GM20000 (cell line): ENCODE measurements around the gene LRMDA.

ENCODE experiments used
- DNase-seq: peaks from one replicate; pipeline ENCODE4 v3.0.0; 2012; ENCODE audit warnings: low spot score
- CTCF ChIP-seq: IDR thresholded peaks from 2 replicates; pipeline ENCODE4 v1.5.1; 2012; ENCODE audit warnings: mild to moderate bottlenecking, control low read depth; ENCODE audit errors: extremely low read depth, missing control alignments

LRMDA gene

GRCh38 chr10:76428551-76429367, 997.3 kb downstream of the LRMDA start:
- no peak for DNase-seq
- no peak for TF ChIP-seq CTCF

GRCh38 chr10:76429368-76430060, 998.1 kb downstream of the LRMDA start:
- DNase-seq: no peak
- TF ChIP-seq CTCF: no peak

- no peak for TF ChIP-seq CTCF
Observed at GRCh38 chr10:76430061-76430645, 998.7 kb downstream of the LRMDA start.

GRCh38 chr10:76432016-76433012, 1000.9 kb downstream of the LRMDA start:
- DNase-seq: no peak

More at GRCh38 chr10:76430061-76430645, 998.7 kb downstream of the LRMDA start:
- no peak for DNase-seq

GRCh38 chr10:76433161-76434005, 1002.0 kb downstream of the LRMDA start:
- TF ChIP-seq CTCF: no peak
- no peak for DNase-seq

More at GRCh38 chr10:76432016-76433012, 1000.9 kb downstream of the LRMDA start:
- TF ChIP-seq CTCF: no peak

- DNase-seq: no peak
- no peak for TF ChIP-seq CTCF
Observed at GRCh38 chr10:76435157-76435556, 1003.7 kb downstream of the LRMDA start.
